ENCODE measurements around the gene OR1S1.

The OR1S1 gene

GRCh38 chr11:58188770-58189169 is 23.8 kb upstream of the OR1S1 start, which contains the start of gene OR9Q2:
TSS of gene OR9Q2 (plus strand) at chr11:58189070. CDS start at chr11:58190491, 1,421 bp downstream.
- TF ChIP-seq CTCF (conservative IDR thresholded peaks at IDR 0.05), result no peak
- no peak within 1 kb of the TSS for H3K27ac ChIP-seq

DNA sequence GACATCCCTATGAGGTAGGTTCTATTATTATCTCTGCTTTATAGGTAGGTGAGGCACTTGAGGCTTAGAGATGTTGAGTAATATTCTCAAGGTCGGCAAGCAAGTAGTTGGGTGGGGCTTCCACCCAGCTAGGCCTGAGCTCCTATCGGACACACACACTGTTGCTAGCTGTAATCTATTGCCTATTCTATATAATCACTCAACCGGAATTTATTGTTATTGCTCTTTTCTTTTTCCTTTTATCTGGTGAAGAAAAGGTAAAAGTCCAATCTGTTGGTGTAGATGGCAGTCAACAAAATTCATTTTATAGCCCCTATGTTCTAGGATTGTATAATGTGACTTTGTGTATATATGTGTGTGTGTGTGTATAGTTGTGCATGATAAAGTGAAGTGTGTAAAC is 20.3 kb upstream of the OR1S1 start:
- no peak for TF ChIP-seq CTCF (conservative IDR thresholded peaks at IDR 0.05)
- H3K27ac ChIP-seq, result no peak overlapping the region

DNA sequence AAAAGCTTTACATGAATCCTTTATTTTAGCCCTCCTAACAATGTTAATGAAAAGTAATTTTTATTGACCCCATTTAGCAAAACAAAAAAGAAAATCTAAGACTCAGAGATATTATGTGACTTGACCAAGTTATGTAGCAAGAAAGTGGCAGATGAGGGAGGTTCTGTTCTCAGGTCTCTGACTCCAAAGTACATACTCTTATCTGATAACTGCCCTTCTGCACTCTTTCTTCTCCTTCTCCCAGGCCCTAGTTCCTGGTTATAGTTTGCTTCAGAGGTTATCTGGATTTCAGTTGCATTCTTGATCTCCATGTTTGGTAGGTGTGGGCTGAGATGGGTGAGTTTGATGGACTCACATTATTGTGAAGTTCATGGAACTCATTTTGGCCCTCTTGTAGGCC is 19.1 kb upstream of the OR1S1 start:
- H3K27ac ChIP-seq, result no peak overlapping the region
- TF ChIP-seq CTCF (conservative IDR thresholded peaks at IDR 0.05), result no peak

GRCh38 chr11:58195939-58196338 is 16.6 kb upstream of the OR1S1 start:
- H3K27ac ChIP-seq, result no peak overlapping the region
- no peak for TF ChIP-seq CTCF (conservative IDR thresholded peaks at IDR 0.05)

- H3K27ac ChIP-seq, result no peak overlapping the region
- TF ChIP-seq CTCF (conservative IDR thresholded peaks at IDR 0.05), result no peak
Observed at GRCh38 chr11:58199271-58199670, 13.2 kb upstream of the OR1S1 start.

DNA sequence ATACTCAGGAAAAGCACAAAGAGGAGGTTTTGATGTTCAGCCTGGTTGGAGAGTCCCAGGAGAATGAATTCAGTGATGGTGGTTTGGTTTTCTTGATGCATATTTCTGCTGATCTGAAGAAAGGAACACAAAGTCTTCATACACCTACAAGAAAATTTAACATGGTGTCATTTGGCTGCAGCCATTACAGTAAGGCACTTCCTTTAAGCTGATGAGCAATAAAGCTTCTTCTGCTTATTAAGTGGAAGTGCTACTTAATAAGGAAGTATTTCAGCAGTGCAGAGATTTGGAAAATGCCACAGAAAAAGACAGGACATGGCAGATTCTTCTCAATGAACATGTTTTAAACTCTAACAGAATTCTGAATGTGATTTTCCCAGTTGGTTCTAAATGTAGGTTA is 8.5 kb upstream of the OR1S1 start, which contains the start of gene OR1S2:
OR1S2 (minus strand) TSS at position 101 of the 400 bp plus-strand sequence; CDS start at position 101, 0 bp downstream.
- TF ChIP-seq CTCF (conservative IDR thresholded peaks at IDR 0.05), result no peak

DNA sequence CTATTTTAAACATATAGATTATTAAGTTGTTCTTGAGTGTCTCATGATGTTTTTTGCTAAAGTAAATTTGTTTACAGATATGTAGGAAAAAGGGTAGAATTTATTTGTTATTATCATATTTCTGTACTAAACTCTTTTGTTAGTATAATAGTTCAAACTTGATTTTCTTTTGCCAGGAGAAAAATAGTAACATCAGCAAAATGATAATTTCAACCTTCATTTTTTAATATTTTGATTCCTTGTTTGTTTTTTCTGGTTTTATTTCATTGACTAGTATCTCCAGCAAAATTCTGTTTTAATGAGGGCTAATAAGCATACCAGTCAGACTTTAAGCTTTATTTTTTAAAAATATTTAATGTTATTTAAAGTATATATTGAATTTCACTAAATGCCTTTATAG is 4.0 kb downstream of the OR1S1 start:
- no peak for TF ChIP-seq CTCF (conservative IDR thresholded peaks at IDR 0.05)
- no peak overlapping the region for H3K27ac ChIP-seq

More for the DNA sequence above, 8.5 kb upstream of the OR1S1 start, which contains the start of gene OR1S2:
- H3K27ac ChIP-seq, result no peak within 1 kb of the TSS

Data from VCaP (cell line).